ENCODE data around the gene ZNF782.
A peak's percentile ranks its signal among the peaks of the same experiment; 100 is the strongest.

The ZNF782 gene

DNA sequence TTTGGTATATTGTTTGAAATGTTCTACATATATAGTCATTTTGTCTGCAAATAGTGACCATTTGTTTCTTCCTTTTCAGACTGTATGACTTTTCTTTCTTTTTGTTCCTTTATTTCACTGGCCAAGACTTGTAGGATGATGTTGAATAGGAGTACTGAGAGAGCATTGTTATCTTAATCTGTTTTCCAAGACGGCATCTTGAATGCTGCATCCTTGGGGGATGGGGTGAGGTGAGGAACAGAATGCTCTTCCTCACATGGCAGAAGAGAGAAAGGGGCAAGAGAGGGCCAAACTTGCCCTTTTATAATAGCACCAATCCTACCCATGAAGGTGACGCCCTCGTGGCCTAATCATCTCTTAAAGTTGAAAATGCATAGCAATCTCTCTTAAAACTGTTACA lies 72.8 kb downstream of the ZNF782 start:
- Histone ChIP-seq H2BK12ac (ENCODE audit: low read length in 2 of 2) (no peak overlapping the region), H3K9ac (ENCODE audit: low read length) (no peak overlapping the region)

DNA sequence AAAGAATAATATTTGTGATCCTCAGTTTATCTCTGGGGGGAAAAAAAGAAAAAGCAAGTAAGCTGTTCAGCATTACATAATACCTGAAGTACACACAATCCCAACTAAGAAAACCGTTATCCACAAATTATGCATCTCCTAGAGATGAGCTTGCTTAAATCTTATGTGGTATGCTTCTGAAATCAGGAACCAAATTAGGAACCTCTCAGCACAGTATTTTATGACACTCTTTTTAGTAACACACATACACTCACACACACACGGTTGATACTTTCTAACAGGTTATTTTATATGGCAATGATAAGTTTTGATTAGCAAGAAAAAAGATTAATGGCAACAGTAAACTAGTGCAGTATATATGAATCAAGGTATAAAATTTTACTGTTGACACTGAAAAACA lies 75.2 kb downstream of the ZNF782 start:
- Histone ChIP-seq H2AK5ac (ENCODE audit: low read length, severe bottlenecking) (no peak overlapping the region), H3K23ac (ENCODE audit: low read length in 2 of 2) (no peak overlapping the region), H3K4me2 (ENCODE audit: low read length, poor library complexity, severe bottlenecking) (no peak overlapping the region), H3K36me3 (ENCODE audit: control insufficient read depth in 1 of 2, insufficient read depth in 2 of 2, low read depth in 1 of 2, low read length in 2 of 2) (peaks cover 14 to 22% of the 10 kb centered on the region in 2 experiments), H2BK5ac (ENCODE audit: low read depth, low read length, poor library complexity, severe bottlenecking) (no peak overlapping the region), H3K79me1 (replicated peaks; ENCODE audit: low read length, poor library complexity, severe bottlenecking) (peaks cover 24% of the 10 kb centered on the region), H4K8ac (ENCODE audit: low read length) (no peak overlapping the region), H3K4me1 (ENCODE audit: control insufficient read depth, insufficient read depth, low read depth, low read length) (peaks cover 2% of the 10 kb centered on the region), H4K91ac (ENCODE audit: low read length) (no peak overlapping the region), H3K18ac (ENCODE audit: low read depth in 1 of 2, low read length in 2 of 2) (no peak overlapping the region), H3K27ac (ENCODE audit: low read length, poor library complexity, severe bottlenecking) (no peak overlapping the region), H2BK120ac (ENCODE audit: low read depth, low read length) (no peak overlapping the region), H3K4ac (ENCODE audit: low read depth in 1 of 2, low read length in 2 of 2) (no peak overlapping the region), H3K9ac (ENCODE audit: low read length) (peak overlapping the region; percentile 92), H3K9me3 (ENCODE audit: control insufficient read depth, low read length) (peaks cover 42% of the 10 kb centered on the region), H3K27me3 (ENCODE audit: control insufficient read depth in 1 of 2, insufficient read depth in 1 of 2, low read length in 2 of 2) (no peaks in the 10 kb centered on the region), H2BK15ac (ENCODE audit: low read depth, poor library complexity, severe bottlenecking) (no peak overlapping the region), H2AFZ (ENCODE audit: low read depth, low read length) (no peak overlapping the region), H2BK12ac (ENCODE audit: low read length in 2 of 2) (no peak overlapping the region), H3K4me3 (ENCODE audit: insufficient read depth in 1 of 2, low read depth in 1 of 2, low read length in 2 of 2) (peak overlapping the region in 1 of 2 experiments; percentile 90), H3K14ac (ENCODE audit: low read length in 2 of 2) (no peak overlapping the region)
- DNase-seq: no peak
- 57% methylated on average over 1 of the region's 2 CpGs for WGBS

More for the DNA sequence above, 72.8 kb downstream of the ZNF782 start:
- DNase-seq: no peak
- Histone ChIP-seq H3K4me2 (ENCODE audit: low read length, poor library complexity, severe bottlenecking) (no peak overlapping the region), H3K4me3 (ENCODE audit: insufficient read depth in 1 of 2, low read depth in 1 of 2, low read length in 2 of 2) (no peak overlapping the region), H3K27ac (ENCODE audit: low read length, poor library complexity, severe bottlenecking) (no peak overlapping the region), H3K79me1 (replicated peaks; ENCODE audit: low read length, poor library complexity, severe bottlenecking) (peaks cover 11% of the 10 kb centered on the region), H2AFZ (ENCODE audit: low read depth, low read length) (no peak overlapping the region), H2BK5ac (ENCODE audit: low read depth, low read length, poor library complexity, severe bottlenecking) (no peak overlapping the region), H3K23ac (ENCODE audit: low read length in 2 of 2) (no peak overlapping the region), H3K36me3 (ENCODE audit: control insufficient read depth in 1 of 2, insufficient read depth in 2 of 2, low read depth in 1 of 2, low read length in 2 of 2) (no peaks in the 10 kb centered on the region), H3K14ac (ENCODE audit: low read length in 2 of 2) (no peak overlapping the region), H2BK120ac (ENCODE audit: low read depth, low read length) (no peak overlapping the region), H3K9me3 (ENCODE audit: control insufficient read depth, low read length) (peaks cover 44% of the 10 kb centered on the region), H2BK15ac (ENCODE audit: low read depth, poor library complexity, severe bottlenecking) (no peak overlapping the region), H3K18ac (ENCODE audit: low read depth in 1 of 2, low read length in 2 of 2) (no peak overlapping the region), H3K4me1 (ENCODE audit: control insufficient read depth, insufficient read depth, low read depth, low read length) (peaks cover 2% of the 10 kb centered on the region), H4K8ac (ENCODE audit: low read length) (no peak overlapping the region), H3K27me3 (ENCODE audit: control insufficient read depth in 1 of 2, insufficient read depth in 1 of 2, low read length in 2 of 2) (no peaks in the 10 kb centered on the region), H2AK5ac (ENCODE audit: low read length, severe bottlenecking) (no peak overlapping the region), H3K4ac (ENCODE audit: low read depth in 1 of 2, low read length in 2 of 2) (no peak overlapping the region), H4K91ac (ENCODE audit: low read length) (no peak overlapping the region)
- 98% methylated on average over 3 of the region's 3 CpGs for WGBS

DNA sequence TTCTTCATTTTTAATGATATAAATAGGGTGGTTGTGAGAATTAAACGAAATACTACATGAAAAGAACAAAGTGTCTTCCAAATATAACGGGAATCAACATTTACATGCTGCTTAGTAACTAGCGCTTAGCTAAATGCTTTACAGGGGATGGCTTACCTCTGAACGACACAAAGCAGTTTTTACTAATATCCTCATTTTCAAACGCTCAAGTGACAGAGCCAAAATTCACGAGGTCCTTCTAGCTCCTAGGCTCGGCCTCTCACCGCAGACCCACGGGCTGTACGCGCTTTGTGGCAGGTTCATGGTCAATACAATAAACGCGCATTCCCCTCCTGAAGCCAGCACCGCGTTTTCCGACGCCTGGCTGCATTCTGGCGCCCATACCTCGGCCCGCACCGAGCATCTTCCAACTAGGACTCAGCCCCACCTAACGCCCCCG lies 76.9 kb downstream of the ZNF782 start:
- 13% methylated on average over 23 of the region's 23 CpGs for WGBS

DNA sequence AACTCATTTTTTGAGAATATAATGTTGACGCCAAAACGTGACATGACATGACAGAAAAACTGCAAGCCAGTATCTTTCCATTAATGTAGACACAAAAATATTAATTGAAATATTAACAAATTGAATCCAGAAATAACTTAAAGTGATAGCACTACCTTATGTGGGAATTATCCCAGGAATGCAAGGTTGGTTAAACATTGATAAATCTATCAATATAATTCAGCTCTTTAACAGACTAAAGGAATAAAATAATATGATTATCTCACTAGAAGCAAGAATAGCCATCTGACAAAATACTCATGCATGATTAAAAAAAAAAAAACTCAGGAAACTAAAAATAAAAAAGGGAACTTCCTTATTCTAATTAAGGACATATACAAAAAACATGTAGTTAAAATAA lies 83.2 kb downstream of the ZNF782 start:
- H2BK5ac ChIP-seq (ENCODE audit: low read depth, low read length, poor library complexity, severe bottlenecking): no peak overlapping the region
- DNase-seq: no peak
- H3K79me1 ChIP-seq (replicated peaks; ENCODE audit: low read length, poor library complexity, severe bottlenecking): peaks cover 18% of the 10 kb centered on the region
- no peak overlapping the region for H2BK12ac ChIP-seq (ENCODE audit: low read length in 2 of 2)
- H3K4me3 ChIP-seq (ENCODE audit: insufficient read depth in 1 of 2, low read depth in 1 of 2, low read length in 2 of 2): peak overlapping the region in 1 of 2 experiments; percentile 36
- no peak overlapping the region for H2AK5ac ChIP-seq (ENCODE audit: low read length, severe bottlenecking)
- H3K9me3 ChIP-seq (ENCODE audit: control insufficient read depth, low read length): peaks cover 94% of the 10 kb centered on the region
- H4K91ac ChIP-seq (ENCODE audit: low read length): no peak overlapping the region
- H3K27me3 ChIP-seq (ENCODE audit: control insufficient read depth in 1 of 2, insufficient read depth in 1 of 2, low read length in 2 of 2): no peaks in the 10 kb centered on the region
- H3K14ac ChIP-seq (ENCODE audit: low read length in 2 of 2): no peak overlapping the region
- H3K18ac ChIP-seq (ENCODE audit: low read depth in 1 of 2, low read length in 2 of 2): no peak overlapping the region
- no peak overlapping the region for H4K8ac ChIP-seq (ENCODE audit: low read length)
- no peak overlapping the region for H2BK15ac ChIP-seq (ENCODE audit: low read depth, poor library complexity, severe bottlenecking)
- H2BK120ac ChIP-seq (ENCODE audit: low read depth, low read length): no peak overlapping the region
- H3K4me2 ChIP-seq (ENCODE audit: low read length, poor library complexity, severe bottlenecking): no peak overlapping the region
- H3K4me1 ChIP-seq (ENCODE audit: control insufficient read depth, insufficient read depth, low read depth, low read length): no peaks in the 10 kb centered on the region
- H3K23ac ChIP-seq (ENCODE audit: low read length in 2 of 2): no peak overlapping the region
- H3K27ac ChIP-seq (ENCODE audit: low read length, poor library complexity, severe bottlenecking): no peak overlapping the region
- H2AFZ ChIP-seq (ENCODE audit: low read depth, low read length): no peak overlapping the region
- WGBS: 100% methylated on average over 1 of the region's 2 CpGs
- H3K9ac ChIP-seq (ENCODE audit: low read length): no peak overlapping the region
- H3K36me3 ChIP-seq (ENCODE audit: control insufficient read depth in 1 of 2, insufficient read depth in 2 of 2, low read depth in 1 of 2, low read length in 2 of 2): peaks cover 32 to 98% of the 10 kb centered on the region in 2 experiments
- no peak overlapping the region for H3K4ac ChIP-seq (ENCODE audit: low read depth in 1 of 2, low read length in 2 of 2)

More for the DNA sequence above, 76.9 kb downstream of the ZNF782 start:
- peaks cover 40% of the 10 kb centered on the region for H3K9me3 ChIP-seq (ENCODE audit: control insufficient read depth, low read length)
- no peak overlapping the region for H3K27ac ChIP-seq (ENCODE audit: low read length, poor library complexity, severe bottlenecking)
- peak overlapping the region; percentile 100 for H2AFZ ChIP-seq (ENCODE audit: low read depth, low read length)
- H3K4me2 ChIP-seq (ENCODE audit: low read length, poor library complexity, severe bottlenecking): peak overlapping the region; percentile 58
- peak overlapping the region; percentile 92 for H3K9ac ChIP-seq (ENCODE audit: low read length)
- H2BK15ac ChIP-seq (ENCODE audit: low read depth, poor library complexity, severe bottlenecking): peak overlapping the region; percentile 0
- H2BK5ac ChIP-seq (ENCODE audit: low read depth, low read length, poor library complexity, severe bottlenecking): no peak overlapping the region
- H3K4me3 ChIP-seq (ENCODE audit: insufficient read depth in 1 of 2, low read depth in 1 of 2, low read length in 2 of 2): peak overlapping the region; percentile 84 to 90
- H2AK5ac ChIP-seq (ENCODE audit: low read length, severe bottlenecking): no peak overlapping the region
- no peak for DNase-seq
- no peak overlapping the region for H2BK120ac ChIP-seq (ENCODE audit: low read depth, low read length)
- H2BK12ac ChIP-seq (ENCODE audit: low read length in 2 of 2): no peak overlapping the region
- H3K4ac ChIP-seq (ENCODE audit: low read depth in 1 of 2, low read length in 2 of 2): peak overlapping the region in 1 of 2 experiments; percentile 91
- H3K4me1 ChIP-seq (ENCODE audit: control insufficient read depth, insufficient read depth, low read depth, low read length): peaks cover 2% of the 10 kb centered on the region
- peak overlapping the region in 1 of 2 experiments; percentile 44 for H3K14ac ChIP-seq (ENCODE audit: low read length in 2 of 2)
- H3K18ac ChIP-seq (ENCODE audit: low read depth in 1 of 2, low read length in 2 of 2): peak overlapping the region; percentile 7 to 99
- H3K36me3 ChIP-seq (ENCODE audit: control insufficient read depth in 1 of 2, insufficient read depth in 2 of 2, low read depth in 1 of 2, low read length in 2 of 2): peaks cover 20 to 37% of the 10 kb centered on the region in 2 experiments
- no peak overlapping the region for H3K23ac ChIP-seq (ENCODE audit: low read length in 2 of 2)
- H3K79me1 ChIP-seq (replicated peaks; ENCODE audit: low read length, poor library complexity, severe bottlenecking): peaks cover 26% of the 10 kb centered on the region
- H4K91ac ChIP-seq (ENCODE audit: low read length): no peak overlapping the region
- H3K27me3 ChIP-seq (ENCODE audit: control insufficient read depth in 1 of 2, insufficient read depth in 1 of 2, low read length in 2 of 2): no peaks in the 10 kb centered on the region
- H4K8ac ChIP-seq (ENCODE audit: low read length): no peak overlapping the region
